AG04450 (cell line): ENCODE data around the gene SRP9. TPM values are rescaled to one million over a fixed set of nuclear protein-coding genes. Genes with fewer than 3 reads are reported as not detected.
A peak's percentile ranks its signal among the peaks of the same experiment; 100 is the strongest.

ENCODE experiments used
- CTCF ChIA-PET: fragments of 300-600, 350-600 bp; formaldehyde crosslinking; extraction: SDS; loops from one replicate; lab custom pipeline; 2022; ENCODE audit warnings: antibody characterized with exemption, inconsistent platforms; lab: Charles Lee
- POLR2A ChIA-PET: fragments of 350-600 bp; formaldehyde crosslinking; extraction: SDS; loops from one replicate; lab custom pipeline; 2021; ENCODE audit warnings: antibody characterized with exemption, inconsistent platforms; lab: Yijun Ruan, JAX
- DNase-seq: peaks from one replicate; pipeline ENCODE4 v3.0.0-alpha.2; 2011; ENCODE audit warnings: low read depth, low spot score
- H3K27ac ChIP-seq: one replicate; pipeline ENCODE4 v1.5.1; 2012; ENCODE audit warnings: low read depth, low read length, control low read depth
- H3K27me3 ChIP-seq: one replicate; pipeline ENCODE4 v1.6.0; 2012; ENCODE audit warnings: low read length; ENCODE audit not compliant: control insufficient read depth, insufficient read depth
- H3K4me3 ChIP-seq: 2 replicates; pipeline ENCODE4 v1.5.1; 2011; ENCODE audit warnings: mild to moderate bottlenecking, low read depth, low read length, control low read depth
- H3K9me3 ChIP-seq: 2 replicates; pipeline ENCODE4 v1.5.1; 2012; ENCODE audit warnings: low read length; ENCODE audit not compliant: control insufficient read depth, insufficient read depth
- polyA plus RNA-seq: library from polyadenylated mRNA; depleted of rRNA; stranded (reverse); fragments of >200 nt; gene quantifications from 2 replicates; pipeline ENCODE4 v1.2.3, GENCODE V29; 2011
- TF ChIP-seq, protein P1 (sequence below): IDR thresholded peaks from 2 replicates; pipeline ENCODE4 v1.5.1; 2011; ENCODE audit warnings: low read depth, low read length, control low read depth, inconsistent platforms

The SRP9 gene
- polyA plus RNA-seq, 1 experiment = 527 TPM

DNA sequence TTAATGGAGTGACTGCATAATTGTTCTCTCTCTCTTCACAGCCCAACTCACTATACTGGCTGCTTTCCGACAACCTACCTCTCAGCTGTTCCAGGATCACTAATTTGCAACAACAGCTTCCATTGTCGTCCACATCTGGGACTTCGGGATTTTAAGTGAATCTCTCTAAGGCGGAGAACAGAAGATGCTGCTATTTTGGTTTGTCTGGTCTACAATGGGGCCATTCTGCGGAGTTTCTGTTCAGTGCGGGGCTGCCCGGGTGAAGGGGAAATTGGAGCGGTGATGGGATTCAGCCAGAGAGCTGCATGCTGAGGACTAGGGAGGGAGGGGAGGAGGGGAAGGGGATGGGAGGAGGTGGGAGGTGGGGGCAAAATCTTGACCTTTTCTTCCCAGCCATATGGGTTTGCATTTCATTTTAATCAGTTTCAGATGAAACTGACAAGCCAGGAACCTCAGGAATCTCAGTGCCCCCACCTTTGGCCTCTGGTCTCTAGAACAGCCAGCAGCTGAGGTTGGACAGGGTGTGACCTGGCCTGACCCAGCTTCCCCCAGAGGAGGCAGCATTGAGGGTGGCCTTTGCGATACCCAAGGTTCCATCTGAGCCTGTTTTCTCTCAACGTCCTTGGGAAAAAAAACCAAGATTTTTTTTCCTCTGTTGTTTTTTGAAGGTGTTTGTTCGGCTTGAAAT lies 6.9 kb upstream of the SRP9 start:
- no peak overlapping the region for H3K4me3 ChIP-seq
- POLR2A ChIA-PET = interaction anchor here (2.6 kb wide), 1 partner anchor 115 kb away, joined by 11 read pairs; no protein-coding TSS in a partner anchor
- no peak overlapping the region for H3K27ac ChIP-seq
- CTCF ChIA-PET = interaction anchor here (1.1 to 7.5 kb wide), 5 partner anchors 206 to 294 kb away, joined by 3 to 102 read pairs (median 12); no protein-coding TSS in a partner anchor
- H3K27me3 ChIP-seq = no peaks in the 10 kb centered on the region
- no peak for DNase-seq
- H3K9me3 ChIP-seq = no peaks in the 10 kb centered on the region
- TF ChIP-seq, protein P1, sequence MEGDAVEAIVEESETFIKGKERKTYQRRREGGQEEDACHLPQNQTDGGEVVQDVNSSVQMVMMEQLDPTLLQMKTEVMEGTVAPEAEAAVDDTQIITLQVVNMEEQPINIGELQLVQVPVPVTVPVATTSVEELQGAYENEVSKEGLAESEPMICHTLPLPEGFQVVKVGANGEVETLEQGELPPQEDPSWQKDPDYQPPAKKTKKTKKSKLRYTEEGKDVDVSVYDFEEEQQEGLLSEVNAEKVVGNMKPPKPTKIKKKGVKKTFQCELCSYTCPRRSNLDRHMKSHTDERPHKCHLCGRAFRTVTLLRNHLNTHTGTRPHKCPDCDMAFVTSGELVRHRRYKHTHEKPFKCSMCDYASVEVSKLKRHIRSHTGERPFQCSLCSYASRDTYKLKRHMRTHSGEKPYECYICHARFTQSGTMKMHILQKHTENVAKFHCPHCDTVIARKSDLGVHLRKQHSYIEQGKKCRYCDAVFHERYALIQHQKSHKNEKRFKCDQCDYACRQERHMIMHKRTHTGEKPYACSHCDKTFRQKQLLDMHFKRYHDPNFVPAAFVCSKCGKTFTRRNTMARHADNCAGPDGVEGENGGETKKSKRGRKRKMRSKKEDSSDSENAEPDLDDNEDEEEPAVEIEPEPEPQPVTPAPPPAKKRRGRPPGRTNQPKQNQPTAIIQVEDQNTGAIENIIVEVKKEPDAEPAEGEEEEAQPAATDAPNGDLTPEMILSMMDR = no peak

DNA sequence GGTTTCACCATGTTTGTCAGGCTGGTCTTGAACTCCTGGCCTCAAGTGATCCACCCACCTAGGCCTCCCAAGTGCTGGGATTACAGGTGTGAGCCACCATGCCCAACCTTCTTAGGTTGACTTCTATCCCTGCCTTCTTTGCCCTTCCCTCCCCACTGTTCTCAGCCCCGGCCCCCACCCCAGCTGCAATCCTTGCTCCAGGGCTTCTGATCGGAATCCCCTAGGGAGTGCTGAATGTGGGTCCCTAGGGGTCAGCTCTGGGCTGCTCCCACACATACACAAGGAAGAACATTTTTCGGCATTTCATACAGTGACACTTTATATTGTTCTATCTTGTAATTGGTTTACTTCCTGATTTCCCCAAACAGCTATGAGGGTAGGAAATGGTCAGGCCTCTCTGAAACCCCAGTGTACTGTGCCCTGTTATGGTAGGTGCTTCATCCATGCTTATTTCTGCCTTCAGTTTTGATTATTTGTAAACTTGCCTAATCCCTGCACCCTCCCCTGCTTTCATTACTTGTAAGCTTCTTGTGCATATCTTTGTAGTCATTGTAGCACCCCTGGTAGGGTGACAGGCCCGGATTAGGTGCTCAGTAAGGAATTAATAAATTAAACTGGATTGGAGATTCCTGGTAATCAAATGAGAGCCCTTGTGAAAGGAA lies 5.8 kb upstream of the SRP9 start:
- no peak for DNase-seq
- no peaks in the 10 kb centered on the region for H3K27me3 ChIP-seq
- CTCF ChIA-PET = interaction anchor here (0.6 to 7.5 kb wide), 45 partner anchors 8 to 298 kb away, joined by 3 to 102 read pairs (median 4); partner anchors contain the start of gene ENAH
- POLR2A ChIA-PET = interaction anchor here (0.6 to 2.6 kb wide), 5 partner anchors 24 to 297 kb away, joined by 4 to 11 read pairs (median 4); partner anchors contain the start of gene ENAH
- no peak overlapping the region for H3K4me3 ChIP-seq
- no peak overlapping the region for H3K27ac ChIP-seq
- TF ChIP-seq, protein P1 = no peak
- H3K9me3 ChIP-seq = no peaks in the 10 kb centered on the region

DNA sequence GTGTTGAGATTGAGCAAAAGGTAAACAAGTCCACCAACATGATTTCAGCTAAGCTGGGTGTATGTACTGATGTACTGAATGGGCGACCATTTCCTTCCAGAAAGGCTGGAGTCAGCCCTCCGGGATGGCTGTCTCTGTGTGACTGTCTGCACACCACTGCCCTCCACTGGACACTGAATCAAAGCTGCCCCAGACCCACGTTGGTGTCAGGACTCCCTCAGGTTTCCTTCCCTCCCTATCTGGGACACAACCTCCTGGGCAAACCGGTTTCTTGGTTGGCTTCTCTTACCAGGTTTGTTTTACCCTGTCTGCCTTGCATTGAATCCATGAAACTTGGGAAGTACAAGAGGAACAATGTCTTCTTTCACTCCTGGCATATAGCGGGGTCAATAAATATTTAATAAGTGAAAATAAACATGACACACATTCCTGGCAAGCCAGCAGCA lies 5.3 kb upstream of the SRP9 start:
- CTCF ChIA-PET = interaction anchor here (0.5 to 7.5 kb wide), 52 partner anchors 9 to 299 kb away, joined by 3 to 102 read pairs (median 4); partner anchors contain the start of gene ENAH
- peak; percentile 82 for DNase-seq

DNA sequence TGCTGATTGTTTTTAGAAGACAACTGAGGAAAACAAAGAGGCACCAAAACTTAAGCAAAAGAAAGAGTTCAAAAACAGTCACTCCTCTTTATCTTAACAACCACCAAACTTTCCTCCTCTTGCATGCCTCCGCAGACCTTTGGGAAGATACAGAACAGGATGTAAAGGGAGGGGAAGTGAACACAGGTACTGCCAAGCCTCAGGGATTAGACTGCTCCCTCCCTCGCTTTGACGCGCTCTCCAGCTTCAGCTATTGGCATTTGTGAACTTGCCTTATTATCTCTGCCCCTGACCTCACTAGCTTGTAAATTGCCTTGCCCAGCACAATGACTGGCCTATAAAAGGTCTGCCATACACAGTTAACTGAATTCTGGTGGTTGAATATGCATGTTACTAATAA lies 4.8 kb upstream of the SRP9 start:
- CTCF ChIA-PET = interaction anchor here (0.5 to 7.5 kb wide), 42 partner anchors 9 to 300 kb away, joined by 3 to 102 read pairs (median 5); partner anchors contain the start of gene ENAH
- Histone ChIP-seq H3K4me3 (no peak overlapping the region), H3K9me3 (no peaks in the 10 kb centered on the region), H3K27ac (no peak overlapping the region), H3K27me3 (no peaks in the 10 kb centered on the region)
- TF ChIP-seq, protein P1 = no peak
- DNase-seq = no peak
- POLR2A ChIA-PET = interaction anchor here (1.1 to 2.6 kb wide), 4 partner anchors 26 to 120 kb away, joined by 4 to 11 read pairs (median 5); partner anchors contain the start of gene ENAH

More for the DNA sequence above, 5.3 kb upstream of the SRP9 start:
- H3K27ac ChIP-seq = no peak overlapping the region
- no peaks in the 10 kb centered on the region for H3K27me3 ChIP-seq
- H3K9me3 ChIP-seq = no peaks in the 10 kb centered on the region
- TF ChIP-seq, protein P1 = peak; percentile 92
- POLR2A ChIA-PET = interaction anchor here (0.6 to 2.6 kb wide), 5 partner anchors 25 to 298 kb away, joined by 4 to 11 read pairs (median 4); partner anchors contain the start of gene ENAH
- no peak overlapping the region for H3K4me3 ChIP-seq
